Umbilical cord (tissue), 2 donors: ENCODE results near the gene SNX3. TPM values are rescaled to one million over a fixed set of nuclear protein-coding genes. Genes with fewer than 3 reads are reported as not detected.

Source experiments
- DNase-seq: peaks from one replicate; pipeline ENCODE4 v3.0.0-alpha.2; 2015; ENCODE audit warnings: low spot score
- total RNA-seq: library from RNA; depleted of rRNA; stranded (reverse); fragments of >200 nt; gene quantifications from one replicate; pipeline ENCODE4 v1.2.3, GENCODE V29; 2014; ENCODE audit warnings: low replicate concordance; ENCODE audit not compliant: insufficient read depth

The SNX3 gene
- total RNA-seq, 1 donor from 2014 or later, result 185 TPM

GRCh38 chr6:108170332-108171290 is 90.2 kb downstream of the SNX3 start:
- DNase-seq, result no peak

- DNase-seq, result no peak
Measured at GRCh38 chr6:108169464-108170331, 91.1 kb downstream of the SNX3 start.

- no peak for DNase-seq
Measured at GRCh38 chr6:108168501-108169463, 92.1 kb downstream of the SNX3 start.

- DNase-seq, result no peak
Measured at GRCh38 chr6:108168090-108168463, 92.8 kb downstream of the SNX3 start.

DNA sequence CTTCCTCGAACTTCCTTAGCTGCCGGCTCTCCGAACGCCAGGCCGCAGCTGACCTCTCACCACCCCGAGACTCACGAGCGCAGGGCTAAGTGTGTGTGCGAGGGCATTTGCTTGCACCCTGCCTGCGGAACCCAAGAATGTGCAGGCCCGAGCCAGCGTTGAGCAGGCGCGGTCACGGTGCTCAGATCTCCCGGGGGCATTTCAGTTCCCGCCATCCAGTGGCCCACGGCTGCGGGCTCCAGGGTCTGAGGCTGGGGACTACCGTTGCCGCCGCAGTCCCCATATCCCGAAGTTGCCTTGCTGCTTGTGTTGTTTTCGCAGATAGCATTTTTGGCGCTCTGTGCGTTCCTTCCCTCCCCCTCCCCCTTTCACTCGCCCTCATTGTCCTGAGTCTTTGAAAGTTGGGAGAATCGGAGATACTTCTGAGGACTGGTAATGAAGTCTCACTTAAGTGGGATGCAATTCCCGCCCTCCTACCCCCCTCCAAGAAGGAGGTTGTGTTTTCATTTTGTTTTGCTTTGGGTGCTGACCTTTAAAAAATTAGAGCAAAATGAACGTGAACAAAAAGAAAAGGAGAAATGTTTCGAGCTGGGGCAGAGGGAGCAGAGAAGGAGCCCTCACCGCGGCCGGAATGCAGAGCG is 93.3 kb downstream of the SNX3 start:
- DNase-seq, result no peak

DNA sequence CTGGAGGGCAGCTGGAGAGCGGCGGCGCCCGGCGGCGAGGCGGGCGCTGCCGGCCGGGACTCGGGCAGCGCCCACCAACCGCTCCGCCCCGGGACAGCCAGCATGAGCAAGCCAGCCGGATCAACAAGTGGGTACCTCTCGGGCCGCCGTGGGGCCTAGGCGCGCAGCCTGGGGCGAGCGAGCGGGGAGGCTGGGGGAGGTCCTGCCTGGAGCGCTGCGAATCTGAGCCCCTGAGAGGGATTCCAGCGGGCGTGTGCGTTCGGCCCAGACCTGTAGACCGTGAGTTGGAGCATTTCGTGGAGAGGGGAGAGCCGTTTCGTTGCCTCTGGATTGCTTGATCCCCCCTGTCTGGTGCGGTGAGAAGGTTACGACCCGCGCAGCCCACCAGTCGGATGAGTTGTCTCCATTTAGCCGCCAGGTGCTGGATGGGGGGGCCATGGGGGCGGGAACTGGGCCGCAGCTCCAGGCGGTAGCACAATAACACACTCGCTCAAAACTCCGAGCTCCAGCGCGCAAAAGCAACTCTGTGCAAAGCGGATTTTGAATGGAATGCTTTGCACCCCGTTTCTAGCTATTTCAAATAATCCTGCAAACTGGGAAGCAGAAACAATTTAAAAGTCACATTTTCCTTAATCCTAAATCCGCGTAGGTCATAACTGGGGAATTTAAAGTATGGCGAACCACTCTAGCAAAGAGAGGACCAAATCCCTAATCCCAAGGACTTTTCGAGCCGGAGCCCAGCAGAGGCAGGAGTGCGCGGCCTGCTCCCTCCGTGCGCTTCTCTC is 94.0 kb downstream of the SNX3 start:
- DNase-seq, result no peak

- DNase-seq, result no peak
Measured at GRCh38 chr6:108165714-108166663, 94.9 kb downstream of the SNX3 start, which contains the start of gene NR2E1. Gene NR2E1, plus strand, starts transcription at chr6:108166022. Its CDS starts 744 bp downstream, at chr6:108166766.

DNA sequence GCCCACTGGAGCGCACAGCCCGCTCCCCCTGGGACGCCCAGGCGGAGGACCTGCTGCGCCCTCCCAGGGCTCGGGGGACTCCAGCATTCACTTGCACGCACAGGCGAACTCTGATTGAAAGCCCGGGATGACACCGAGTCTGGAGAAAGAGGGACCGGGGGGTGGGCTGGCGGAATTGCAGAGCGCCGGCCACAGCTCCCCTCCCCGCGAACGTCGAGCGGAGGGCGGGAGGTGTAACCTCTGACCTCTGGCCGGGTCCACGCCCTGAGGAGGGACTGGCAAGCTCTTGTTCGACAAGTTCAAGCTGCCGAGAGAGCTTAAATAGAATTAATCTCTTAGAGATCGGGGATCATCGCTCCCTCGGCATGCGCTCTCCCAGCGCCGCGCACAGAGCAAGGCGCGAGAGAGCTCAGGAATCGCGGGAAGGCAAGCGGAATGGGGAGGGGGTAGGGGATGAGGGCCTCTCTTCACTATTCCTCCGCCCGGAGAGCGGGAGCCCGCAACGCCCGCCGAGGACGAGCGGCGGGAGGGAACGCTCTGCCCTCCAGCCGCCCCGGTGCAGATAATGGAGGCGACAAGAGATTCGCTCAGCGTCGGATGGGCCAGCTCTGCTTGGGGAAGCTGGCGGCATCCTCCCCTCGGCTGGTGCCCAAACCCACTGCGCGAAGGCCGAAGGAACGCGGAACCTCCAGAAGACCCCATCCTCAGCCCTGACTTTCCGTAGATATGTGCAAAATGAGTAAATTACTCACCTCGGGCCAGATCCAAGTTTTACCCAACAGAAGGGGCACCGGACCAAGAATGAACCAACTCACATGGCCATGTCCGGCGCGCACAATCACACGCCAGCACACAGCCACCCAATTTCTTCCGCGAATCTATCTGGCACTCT is 95.8 kb downstream of the SNX3 start:
- DNase-seq, result no peak

DNA sequence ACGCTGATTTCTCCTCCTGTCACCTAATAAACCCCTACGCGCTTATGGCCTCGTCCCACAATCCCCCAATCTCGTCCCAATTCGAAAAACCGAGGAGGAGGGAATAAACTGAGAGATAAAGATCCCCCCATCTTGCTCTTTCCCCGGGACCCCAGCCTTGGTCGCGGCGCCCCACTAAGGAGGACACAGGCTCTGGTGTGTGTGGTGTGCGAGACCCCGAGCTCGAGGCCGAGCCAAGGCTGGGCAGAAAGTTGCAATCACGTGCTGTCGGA is 96.4 kb downstream of the SNX3 start:
- no peak for DNase-seq

- DNase-seq, result no peak
Measured at GRCh38 chr6:108163644-108164542, 96.9 kb downstream of the SNX3 start.

- DNase-seq, result no peak
Measured at GRCh38 chr6:108163267-108163643, 97.6 kb downstream of the SNX3 start.

GRCh38 chr6:108161724-108162282 is 99.0 kb downstream of the SNX3 start:
- DNase-seq, result no peak
